ENCODE results near the gene ARG2.
A peak's percentile ranks its signal among the peaks of the same experiment; 100 is the strongest.
"Not testable (repeated sequence)": the region's sequence is repeated elsewhere in the genome, so short reads cannot be mapped to it uniquely, and the experiment has no call there.

The ARG2 gene

DNA sequence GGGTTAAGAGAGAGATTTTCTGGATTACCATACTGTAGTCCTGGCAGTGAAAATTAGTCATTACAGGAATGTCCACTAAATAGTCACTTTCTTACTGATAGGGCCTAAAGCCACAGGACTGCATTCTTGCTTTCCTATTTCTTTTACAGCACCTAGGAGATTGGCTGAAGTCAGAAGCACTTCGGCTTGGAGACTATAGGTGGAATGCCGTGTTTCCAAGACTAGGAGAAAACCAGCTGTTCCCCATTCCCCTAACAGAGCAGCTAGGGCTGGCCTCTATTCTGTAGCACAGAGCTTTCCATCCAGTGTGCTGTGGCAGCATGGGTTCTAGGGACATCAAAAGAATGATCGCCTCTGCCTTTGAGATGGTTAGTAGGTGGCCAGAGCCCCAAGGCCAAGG is 34.7 kb upstream of the ARG2 start:
- no peak overlapping the region for H3K4me3 ChIP-seq (ENCODE audit: low read depth, low read length)
- DNase-seq (ENCODE audit: low read depth): no peak
- in situ Hi-C loops (cut with HindIII; ENCODE audit: low sequenced_read_pairs): no loop called here
- TF ChIP-seq CTCF (IDR thresholded peaks at IDR 0.05; ENCODE audit: low read depth, low read length, missing control alignments): no peak

- DNase-seq (ENCODE audit: low read depth): no peak
- no peak for TF ChIP-seq CTCF (IDR thresholded peaks at IDR 0.05; ENCODE audit: low read depth, low read length, missing control alignments)
- no peak overlapping the region for H3K4me3 ChIP-seq (ENCODE audit: low read depth, low read length)
- in situ Hi-C loops (cut with HindIII; ENCODE audit: low sequenced_read_pairs): no loop called here
These were observed 33.4 kb upstream of the ARG2 start for GRCh38 chr14:67586369-67586768.

- no peak for TF ChIP-seq CTCF (IDR thresholded peaks at IDR 0.05; ENCODE audit: low read depth, low read length, missing control alignments)
These were observed 30.4 kb upstream of the ARG2 start for GRCh38 chr14:67589204-67589770.

GRCh38 chr14:67593650-67594049 is 26.1 kb upstream of the ARG2 start:
- DNase-seq (ENCODE audit: low read depth); in situ Hi-C loops (cut with HindIII; ENCODE audit: low sequenced_read_pairs); H3K4me3 ChIP-seq (ENCODE audit: low read depth, low read length): not testable (repeated sequence)

More at GRCh38 chr14:67589204-67589770, 30.4 kb upstream of the ARG2 start:
- no peak for DNase-seq (ENCODE audit: low read depth)
- in situ Hi-C loops (cut with HindIII; ENCODE audit: low sequenced_read_pairs): no loop called here
- no peak overlapping the region for H3K4me3 ChIP-seq (ENCODE audit: low read depth, low read length)

DNA sequence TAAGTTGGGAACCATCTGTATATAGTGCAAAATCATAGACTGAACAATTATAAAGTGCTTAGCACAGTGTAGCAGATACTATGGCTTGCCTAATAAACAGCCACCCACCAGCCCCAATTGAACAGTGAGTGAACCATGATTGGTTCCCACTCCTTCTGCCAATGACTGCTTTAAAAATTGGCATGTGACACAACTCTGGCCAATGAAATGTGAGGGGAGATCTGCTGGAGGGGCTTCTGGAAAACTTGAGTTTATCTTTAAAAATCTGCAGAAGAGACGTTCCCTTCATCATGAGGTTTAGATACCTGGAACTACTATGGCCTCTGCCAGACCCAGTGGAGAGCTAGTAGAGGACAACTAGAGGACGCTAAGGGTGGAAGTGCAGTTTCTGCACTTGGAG is 24.3 kb upstream of the ARG2 start:
- H3K4me3 ChIP-seq (ENCODE audit: low read depth, low read length): no peak overlapping the region
- no peak for DNase-seq (ENCODE audit: low read depth)
- in situ Hi-C loops (cut with HindIII; ENCODE audit: low sequenced_read_pairs): no loop called here
- TF ChIP-seq CTCF (IDR thresholded peaks at IDR 0.05; ENCODE audit: low read depth, low read length, missing control alignments): no peak

DNA sequence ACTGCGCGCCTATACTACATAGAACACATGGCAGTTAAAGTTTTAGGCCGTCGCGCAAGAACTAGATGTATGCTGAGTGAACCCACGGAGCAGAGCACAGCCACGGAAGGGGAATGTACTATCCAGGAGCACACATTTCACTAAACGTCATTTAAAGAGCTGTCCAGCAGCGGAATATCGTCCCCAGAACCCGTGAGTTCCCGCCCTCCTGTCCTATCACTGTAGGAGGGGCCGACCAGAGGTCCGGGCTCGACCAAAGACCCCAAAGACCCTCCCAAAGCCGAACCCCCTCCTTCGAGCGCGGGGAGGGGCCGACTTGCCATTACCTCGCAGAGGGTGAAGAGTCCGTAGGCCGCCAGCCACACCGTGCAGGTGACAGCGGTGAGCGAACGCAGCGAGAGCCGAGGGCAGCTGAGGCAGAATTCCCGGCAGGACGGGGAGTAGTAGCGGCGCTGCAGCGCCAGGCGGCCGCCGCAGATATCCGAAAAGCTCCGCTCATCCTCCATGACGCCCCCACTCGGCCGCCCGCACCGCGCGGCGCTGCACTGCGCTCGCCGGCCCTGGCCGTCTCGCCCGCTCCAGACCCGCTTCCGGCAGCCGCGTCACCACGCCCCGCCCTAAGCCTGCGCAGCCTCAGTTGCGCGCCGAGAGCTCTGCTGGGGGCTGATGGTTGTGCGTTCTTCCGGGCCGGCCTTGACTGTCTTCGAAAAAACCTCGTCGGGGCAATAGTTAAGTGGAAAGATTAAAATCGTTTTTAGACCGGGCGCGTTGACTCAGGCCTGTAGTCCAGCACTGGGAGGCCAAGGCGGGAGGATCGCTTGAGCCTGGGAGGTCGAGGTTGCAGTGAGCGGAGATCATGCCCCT is 19.8 kb upstream of the ARG2 start, which contains the start of gene PIGH:
PIGH (minus strand) TSS at position 571 of the 864 bp plus-strand sequence; CDS start at position 506, 65 bp downstream.
- peak; percentile 56 for TF ChIP-seq CTCF (IDR thresholded peaks at IDR 0.05; ENCODE audit: low read depth, low read length, missing control alignments)
- H3K4me3 ChIP-seq (ENCODE audit: low read depth, low read length): peak within 1 kb of the TSS; percentile 87
- peak; percentile 48 for DNase-seq (ENCODE audit: low read depth)
- in situ Hi-C loops (cut with HindIII; ENCODE audit: low sequenced_read_pairs): no loop called here

- H3K4me3 ChIP-seq (ENCODE audit: low read depth, low read length): peak overlapping the region; percentile 87
- in situ Hi-C loops (cut with HindIII; ENCODE audit: low sequenced_read_pairs); DNase-seq (ENCODE audit: low read depth): not testable (repeated sequence)
These were observed 19.2 kb upstream of the ARG2 start for GRCh38 chr14:67600562-67600974.
